Hepatocyte (in vitro differentiated cells): Measurements from ENCODE around the gene DPPA5.

ENCODE experiments used
- EZH2 ChIP-seq: fragments of 200-600 bp; sonication (generic); IDR thresholded peaks from 2 replicates; pipeline ENCODE4 v1.6.1; 2016; ENCODE audit warnings: antibody characterized with exemption, mild to moderate bottlenecking, borderline replicate concordance
- TF ChIP-seq, protein P1 (sequence below): fragments of 200-600 bp; sonication (generic); IDR thresholded peaks from 2 replicates; pipeline ENCODE4 v1.5.1; 2016; ENCODE audit warnings: antibody characterized with exemption, mild to moderate bottlenecking; ENCODE audit not compliant: poor library complexity

DNA sequence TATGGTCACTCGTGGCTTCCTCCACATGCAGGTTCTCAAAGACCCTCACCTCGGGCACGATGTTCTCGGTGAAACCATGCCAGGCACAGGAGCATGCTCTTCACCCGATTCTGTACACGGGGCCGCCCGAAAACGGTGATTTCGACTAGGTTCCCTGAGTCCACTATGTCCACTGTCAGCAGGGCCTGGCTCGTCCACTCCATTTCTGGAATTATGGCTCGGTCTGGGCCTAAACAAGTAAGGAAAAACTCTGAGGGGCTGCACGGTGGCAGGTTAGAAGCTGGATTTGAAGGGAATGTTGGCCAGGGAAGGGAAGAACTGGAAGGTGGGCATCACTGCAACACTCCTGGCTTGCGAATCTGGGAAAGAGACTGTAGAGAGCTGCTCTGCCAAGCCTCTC lies 15.1 kb upstream of the DPPA5 start:
- TF ChIP-seq, protein P1, sequence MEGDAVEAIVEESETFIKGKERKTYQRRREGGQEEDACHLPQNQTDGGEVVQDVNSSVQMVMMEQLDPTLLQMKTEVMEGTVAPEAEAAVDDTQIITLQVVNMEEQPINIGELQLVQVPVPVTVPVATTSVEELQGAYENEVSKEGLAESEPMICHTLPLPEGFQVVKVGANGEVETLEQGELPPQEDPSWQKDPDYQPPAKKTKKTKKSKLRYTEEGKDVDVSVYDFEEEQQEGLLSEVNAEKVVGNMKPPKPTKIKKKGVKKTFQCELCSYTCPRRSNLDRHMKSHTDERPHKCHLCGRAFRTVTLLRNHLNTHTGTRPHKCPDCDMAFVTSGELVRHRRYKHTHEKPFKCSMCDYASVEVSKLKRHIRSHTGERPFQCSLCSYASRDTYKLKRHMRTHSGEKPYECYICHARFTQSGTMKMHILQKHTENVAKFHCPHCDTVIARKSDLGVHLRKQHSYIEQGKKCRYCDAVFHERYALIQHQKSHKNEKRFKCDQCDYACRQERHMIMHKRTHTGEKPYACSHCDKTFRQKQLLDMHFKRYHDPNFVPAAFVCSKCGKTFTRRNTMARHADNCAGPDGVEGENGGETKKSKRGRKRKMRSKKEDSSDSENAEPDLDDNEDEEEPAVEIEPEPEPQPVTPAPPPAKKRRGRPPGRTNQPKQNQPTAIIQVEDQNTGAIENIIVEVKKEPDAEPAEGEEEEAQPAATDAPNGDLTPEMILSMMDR, result no peak
- no peak for TF ChIP-seq EZH2
